HFFc6 (cell line): ENCODE data around the gene RPP25L. TPM values are rescaled to one million over a fixed set of nuclear protein-coding genes. Genes with fewer than 3 reads are reported as not detected.

Experiments used
- DNase-seq: peaks from one replicate; pipeline ENCODE4 v3.0.0-alpha.2; 2018
- H3K27ac Mint-ChIP-seq: 2 replicates; pipeline ENCODE4 v1.8.0; 2020; ENCODE audit warnings: mild to moderate bottlenecking, mixed read lengths
- H3K27me3 Mint-ChIP-seq: 2 replicates; pipeline ENCODE4 v1.8.0; 2021; ENCODE audit warnings: mild to moderate bottlenecking, moderate library complexity, mixed read lengths; ENCODE audit not compliant: insufficient read depth
- H3K36me3 Mint-ChIP-seq: 2 replicates; pipeline ENCODE4 v1.8.0; 2021; ENCODE audit warnings: low read depth, mixed read lengths
- H3K4me1 Mint-ChIP-seq: 2 replicates; pipeline ENCODE4 v1.8.0; 2020; ENCODE audit warnings: low read depth, mixed read lengths
- H3K4me3 Mint-ChIP-seq: 2 replicates; pipeline ENCODE4 v1.8.0; 2020; ENCODE audit warnings: mild to moderate bottlenecking, moderate library complexity, mixed read lengths
- H3K9me3 Mint-ChIP-seq: 2 replicates; pipeline ENCODE4 v1.8.0; 2020; ENCODE audit warnings: mild to moderate bottlenecking, mixed read lengths
- CTCF ChIP-seq: fragments of 200-600 bp; sonication (generic); IDR thresholded peaks from 2 replicates; pipeline ENCODE4 v1.5.0; 2021; ENCODE audit warnings: antibody characterized with exemption, mild to moderate bottlenecking
- total RNA-seq, 6 experiments: library from RNA; stranded (reverse); fragmentation: NEBNext Ultra II Directional; extraction: Animal tissue kit (Norgen Biotek cat#: 25700); gene quantifications; 2 replicates in 1 of 6; 3 replicates in 5 of 6; pipeline ENCODE4 v1.2.3, GENCODE V29; 2021

Gene RPP25L
- total RNA-seq, 6 experiments from 2014 or later, result 16.1 to 22.0 (median 19.6) TPM

GRCh38 chr9:34560599-34561214, 51.2 kb downstream of the RPP25L start:
- H3K27me3 Mint-ChIP-seq, result peaks cover 40% of the 10 kb centered on the region
- DNase-seq, result no peak
- H3K27ac Mint-ChIP-seq, result no peak overlapping the region
- no peak for TF ChIP-seq CTCF
- peaks cover 7% of the 10 kb centered on the region for H3K4me1 Mint-ChIP-seq
- H3K4me3 Mint-ChIP-seq, result no peak overlapping the region
- 0 out of 2 replicates have a peak, but pooled peaks cover 3% of the 10 kb centered on the region for H3K9me3 Mint-ChIP-seq
- H3K36me3 Mint-ChIP-seq, result peaks cover 4% of the 10 kb centered on the region; the same call in 1 of the 2 replicates

Other genes starting within 250 kb of the RPP25L start
- 1 to 10 TPM in 5 of 6 experiments, under 1 TPM in 1; 0.96 to 2.2 (median 1.4) TPM for gene MYORG, start 235.2 kb downstream of the RPP25L start, total RNA-seq
- gene FAM219A, start 153.5 kb downstream of the RPP25L start, total RNA-seq, result 10 to 100 TPM; 21.6 to 23.6 (median 22.6) TPM
- gene DNAI1, start 153.3 kb downstream of the RPP25L start, total RNA-seq, result not detected
- gene ENHO, start 89.1 kb downstream of the RPP25L start, total RNA-seq, result under 1 TPM in 2 of 6 experiments, not detected in 4; 0.19 to 0.57 TPM
- not detected for gene CNTFR, start 22.4 kb downstream of the RPP25L start, total RNA-seq
- gene DCTN3, start 8.4 kb upstream of the RPP25L start, total RNA-seq, result 100 to 1,000 TPM; 150 to 176 (median 161) TPM
- under 1 TPM in 2 of 6 experiments, not detected in 4; 0.14 to 0.17 TPM for gene ARID3C, start 17.0 kb upstream of the RPP25L start, total RNA-seq
- gene SIGMAR1, start 25.7 kb upstream of the RPP25L start, total RNA-seq, result 100 to 1,000 TPM; 126 to 148 (median 138) TPM
- 10 to 100 TPM; 20.5 to 27.4 (median 22.0) TPM for gene GALT, start 34.6 kb upstream of the RPP25L start, total RNA-seq
- 10 to 100 TPM; 20.9 to 26.3 (median 23.6) TPM for gene IL11RA, start 40.1 kb upstream of the RPP25L start, total RNA-seq
- gene CCL27, start 50.6 kb upstream of the RPP25L start, total RNA-seq, result under 1 TPM in 1 of 6 experiments, not detected in 5; 0.88 TPM
- gene CCL19, start 79.2 kb upstream of the RPP25L start, total RNA-seq, result not detected
- gene CCL21, start 98.0 kb upstream of the RPP25L start, total RNA-seq, result not detected